ENCODE measurements around the gene FGL2.
"Not testable (repeated sequence)": the region's sequence is repeated elsewhere in the genome, so short reads cannot be mapped to it uniquely, and the experiment has no call there.

DNA sequence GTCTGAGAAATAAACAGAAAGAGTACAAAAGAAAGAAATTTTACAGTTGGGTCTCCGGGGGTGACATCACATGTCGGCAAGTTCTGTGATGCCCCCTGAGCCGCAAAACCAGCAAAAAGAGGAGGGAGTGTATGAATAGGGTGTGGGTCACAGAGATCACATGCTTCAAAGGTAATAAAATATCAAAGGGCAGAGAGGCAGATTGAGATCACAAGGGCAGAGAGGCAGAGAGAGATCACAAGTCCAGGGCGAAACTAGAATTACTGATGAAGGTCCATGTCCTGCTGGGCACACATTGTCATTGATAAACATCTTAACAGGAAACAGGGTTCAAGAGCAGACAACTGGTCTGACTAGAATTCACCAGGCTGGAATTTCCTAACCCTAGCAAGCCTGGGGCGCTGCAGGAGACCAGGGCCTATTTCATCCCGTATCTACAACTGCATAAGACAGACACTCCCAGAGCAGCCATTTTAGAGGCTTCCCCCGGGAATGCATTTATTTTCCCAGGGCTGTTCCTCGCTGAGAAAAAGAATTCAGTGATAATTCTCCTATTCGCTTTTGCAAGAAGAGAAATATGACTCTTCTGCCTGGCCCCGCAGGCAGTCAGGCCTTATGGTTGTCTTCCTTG lies 20.2 kb upstream of the FGL2 start:
- TF ChIP-seq, protein P1, sequence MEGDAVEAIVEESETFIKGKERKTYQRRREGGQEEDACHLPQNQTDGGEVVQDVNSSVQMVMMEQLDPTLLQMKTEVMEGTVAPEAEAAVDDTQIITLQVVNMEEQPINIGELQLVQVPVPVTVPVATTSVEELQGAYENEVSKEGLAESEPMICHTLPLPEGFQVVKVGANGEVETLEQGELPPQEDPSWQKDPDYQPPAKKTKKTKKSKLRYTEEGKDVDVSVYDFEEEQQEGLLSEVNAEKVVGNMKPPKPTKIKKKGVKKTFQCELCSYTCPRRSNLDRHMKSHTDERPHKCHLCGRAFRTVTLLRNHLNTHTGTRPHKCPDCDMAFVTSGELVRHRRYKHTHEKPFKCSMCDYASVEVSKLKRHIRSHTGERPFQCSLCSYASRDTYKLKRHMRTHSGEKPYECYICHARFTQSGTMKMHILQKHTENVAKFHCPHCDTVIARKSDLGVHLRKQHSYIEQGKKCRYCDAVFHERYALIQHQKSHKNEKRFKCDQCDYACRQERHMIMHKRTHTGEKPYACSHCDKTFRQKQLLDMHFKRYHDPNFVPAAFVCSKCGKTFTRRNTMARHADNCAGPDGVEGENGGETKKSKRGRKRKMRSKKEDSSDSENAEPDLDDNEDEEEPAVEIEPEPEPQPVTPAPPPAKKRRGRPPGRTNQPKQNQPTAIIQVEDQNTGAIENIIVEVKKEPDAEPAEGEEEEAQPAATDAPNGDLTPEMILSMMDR (IDR thresholded peaks at IDR 0.05), result not testable (repeated sequence)
- TF ChIP-seq POLR2A (IDR thresholded peaks at IDR 0.05), result not testable (repeated sequence)

Measured in right lobe of liver (tissue), 4 donors.